Measurements from ENCODE around the gene GGCT. TPM values are rescaled to one million over a fixed set of nuclear protein-coding genes. Genes with fewer than 3 reads are reported as not detected.

The GGCT gene
- total and polyA plus RNA-seq, 2 of the 8 experiments (the other 6 are each of a cell fraction or from before 2014, with no cell fraction given) = 50.0 to 129 TPM

DNA sequence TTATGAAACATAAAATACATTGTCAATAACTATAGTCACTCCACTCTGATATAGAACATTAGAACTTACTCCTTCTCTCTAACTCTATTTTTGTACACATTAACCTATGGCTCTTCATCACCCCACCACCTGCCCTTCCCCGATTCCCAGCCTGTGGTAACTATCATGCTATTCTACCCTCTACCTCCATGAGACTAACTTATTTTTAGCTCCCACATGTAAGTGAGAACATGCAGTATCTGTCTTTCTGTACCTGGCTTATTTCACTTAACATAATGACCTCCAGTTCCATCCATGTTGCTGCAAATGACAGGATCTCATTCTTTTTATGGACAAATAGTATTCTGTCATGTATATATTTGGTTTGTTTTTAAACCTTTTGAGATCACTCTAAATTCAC, 17.3 kb downstream of the GGCT start:
- H2BK120ac ChIP-seq (replicated peaks; ENCODE audit: low read depth, low read length) = no peak overlapping the region
- H4K20me1 ChIP-seq (replicated peaks in 1 of 2; ENCODE audit: control insufficient read depth in 1 of 2, insufficient read depth in 2 of 2, low read length in 2 of 2) = no peaks in the 10 kb centered on the region
- H3K9me3 ChIP-seq (ENCODE audit: insufficient read depth in 2 of 2, low read depth in 1 of 2, low read length in 1 of 2) = peaks cover 0 to 3% of the 10 kb centered on the region in 2 experiments; a peak in 2 of 4 replicates
- DNase-seq (ENCODE audit: low read depth in 1 of 2, low spot score in 2 of 2) = peak in 1 of 2 experiments; percentile 3
- H2AK5ac ChIP-seq (ENCODE audit: low read depth, low read length) = no peak overlapping the region
- no peak overlapping the region for H2AFZ ChIP-seq (ENCODE audit: low read length)
- H3K23me2 ChIP-seq (ENCODE audit: low read depth, low read length) = no peaks in the 10 kb centered on the region
- H3K56ac ChIP-seq (replicated peaks; ENCODE audit: insufficient read length, low read depth, low read length) = no peak overlapping the region
- no peak overlapping the region for H4K8ac ChIP-seq (ENCODE audit: extremely low read depth, insufficient read depth, low read length)
- CTCF ChIA-PET (ENCODE audit: partially characterized antibody) = interaction anchor here (0.6 to 1.5 kb wide), 4 partner anchors 18 to 262 kb away, joined by 3 to 4 read pairs (median 3); no protein-coding TSS in a partner anchor
- no peak overlapping the region for H4K91ac ChIP-seq (replicated peaks; ENCODE audit: insufficient read length, low read length)
- H3K4ac ChIP-seq (replicated peaks; ENCODE audit: insufficient read length, low read depth, low read length) = no peak overlapping the region
- POLR2A ChIA-PET (ENCODE audit: partially characterized antibody) = interaction anchor here (0.7 kb wide), 1 partner anchor 67 kb away, joined by 4 read pairs; no protein-coding TSS in a partner anchor
- no peak overlapping the region for H4K5ac ChIP-seq (ENCODE audit: insufficient read length, low read depth, low read length)
- WGBS, 2 experiments (ENCODE audit: extremely low coverage in 1 of 2, insufficient coverage in 1 of 2, insufficient read length in 1 of 2, insufficient replicate concordance in 2 of 2, low coverage in 1 of 2, low lambda C conversion rate in 2 of 2, missing lambda C conversion rate in 1 of 2) = 93% methylated on average over 1 of the region's 1 CpG; no CpG with 5 or more reads in 1 of the 2 experiments
- no peak overlapping the region for H3K18ac ChIP-seq (ENCODE audit: extremely low read depth, low read length)
- no peak overlapping the region for H3K27ac ChIP-seq (ENCODE audit: low read depth, low read length)
- no peak for FAIRE-seq
- H3K9ac ChIP-seq (replicated peaks in 1 of 4; ENCODE audit: extremely low read depth in 1 of 4, low read depth in 3 of 4, low read length in 3 of 4) = no peak overlapping the region
- H3K79me2 ChIP-seq (ENCODE audit: control insufficient read depth in 1 of 2, insufficient read depth in 2 of 2, low read length in 2 of 2) = no peaks in the 10 kb centered on the region
- no peak overlapping the region for H3K4me3 ChIP-seq (ENCODE audit: extremely low read depth in 1 of 4, insufficient read depth in 2 of 4, low read depth in 3 of 4, low read length in 4 of 4)
- no peak overlapping the region for H3K23ac ChIP-seq (ENCODE audit: insufficient read length)
- H3K79me1 ChIP-seq (ENCODE audit: low read depth, low read length) = no peaks in the 10 kb centered on the region
- H3K36me3 ChIP-seq (ENCODE audit: control insufficient read depth in 2 of 4, insufficient read depth in 4 of 4, low read length in 3 of 4) = no peaks in the 10 kb centered on the region
- no peak overlapping the region for H3K14ac ChIP-seq (ENCODE audit: insufficient read length)
- H3K4me2 ChIP-seq (ENCODE audit: insufficient read depth in 1 of 2, low read depth in 2 of 2, low read length in 2 of 2) = no peak overlapping the region
- no peak overlapping the region for H2BK5ac ChIP-seq (ENCODE audit: low read depth, low read length)
- no peaks in the 10 kb centered on the region for H3K27me3 ChIP-seq (replicated peaks in 1 of 4; ENCODE audit: control insufficient read depth in 3 of 4, extremely low read depth in 1 of 4, insufficient read depth in 3 of 4, low read length in 3 of 4)
- H2BK15ac ChIP-seq (ENCODE audit: low read length) = no peak overlapping the region
- no peak overlapping the region for H2BK12ac ChIP-seq (ENCODE audit: low read depth, low read length)
- no peak overlapping the region for H2BK20ac ChIP-seq (ENCODE audit: low read length)
- no peaks in the 10 kb centered on the region for H3K4me1 ChIP-seq (replicated peaks in 1 of 4; ENCODE audit: control insufficient read depth in 3 of 4, insufficient read depth in 4 of 4, low read length in 3 of 4)
- TF ChIP-seq ZNF274 (IDR thresholded peaks at IDR 0.05; ENCODE audit: borderline replicate concordance, extremely low read depth, low read length) (no peak), KDM1A (IDR thresholded peaks at IDR 0.05; ENCODE audit: borderline replicate concordance, low read length) (no peak), BCL11A (IDR thresholded peaks at IDR 0.05; ENCODE audit: low read depth in 2 of 2, low read length in 2 of 2) (no peak), SIRT6 (IDR thresholded peaks at IDR 0.05; ENCODE audit: low read length) (no peak), BACH1 (IDR thresholded peaks at IDR 0.05; ENCODE audit: low read length) (no peak), SAP30 (IDR thresholded peaks at IDR 0.05; ENCODE audit: insufficient read depth, insufficient replicate concordance, low read length) (no peak), YY1 (IDR thresholded peaks at IDR 0.05; ENCODE audit: low read depth, low read length) (no peak), CHD1 (IDR thresholded peaks at IDR 0.05; ENCODE audit: low read depth, low read length) (no peak), TAF7 (optimal IDR thresholded peaks at IDR 0.05; ENCODE audit: borderline replicate concordance, low read depth, low read length) (no peak), CREB1 (IDR thresholded peaks at IDR 0.05) (no peak), TBP (IDR thresholded peaks at IDR 0.05; ENCODE audit: low read depth, low read length) (no peak), RAD21 (IDR thresholded peaks at IDR 0.05 in 1 of 2, conservative IDR thresholded peaks at IDR 0.05 in 1 of 2; ENCODE audit: low read depth in 2 of 2, low read length in 2 of 2) (no peak), SP1 (IDR thresholded peaks at IDR 0.05; ENCODE audit: low read depth, low read length) (no peak), POLR2A (IDR thresholded peaks at IDR 0.05; ENCODE audit: control extremely low read depth in 1 of 2, low read depth in 2 of 2, low read length in 2 of 2) (no peak)

All from H1 (cell line).